ENCODE results near the gene LYL1.

LYL1 gene

GRCh38 chr19:13132471-13133180 is 30.0 kb upstream of the LYL1 start:
- Histone ChIP-seq H3K9ac (ENCODE audit: low read length) (peak overlapping the region; percentile 49), H3K27me3 (ENCODE audit: control insufficient read depth in 1 of 2, insufficient read depth in 1 of 2, low read length in 2 of 2) (no peaks in the 10 kb centered on the region), H2BK5ac (ENCODE audit: low read depth, low read length, poor library complexity, severe bottlenecking) (no peak overlapping the region), H4K91ac (ENCODE audit: low read length) (no peak overlapping the region), H3K27ac (ENCODE audit: low read length, poor library complexity, severe bottlenecking) (no peak overlapping the region), H3K4me2 (ENCODE audit: low read length, poor library complexity, severe bottlenecking) (no peak overlapping the region), H3K14ac (ENCODE audit: low read length in 2 of 2) (no peak overlapping the region), H3K18ac (ENCODE audit: low read depth in 1 of 2, low read length in 2 of 2) (no peak overlapping the region), H3K23ac (ENCODE audit: low read length in 2 of 2) (no peak overlapping the region), H2BK120ac (ENCODE audit: low read depth, low read length) (no peak overlapping the region), H3K4me3 (ENCODE audit: insufficient read depth in 1 of 2, low read depth in 1 of 2, low read length in 2 of 2) (no peak overlapping the region), H4K8ac (ENCODE audit: low read length) (no peak overlapping the region), H3K9me3 (ENCODE audit: control insufficient read depth, low read length) (no peaks in the 10 kb centered on the region), H3K79me1 (replicated peaks; ENCODE audit: low read length, poor library complexity, severe bottlenecking) (peaks cover 36% of the 10 kb centered on the region), H2BK15ac (ENCODE audit: low read depth, poor library complexity, severe bottlenecking) (no peak overlapping the region), H3K4me1 (ENCODE audit: control insufficient read depth, insufficient read depth, low read depth, low read length) (peaks cover 16% of the 10 kb centered on the region), H3K4ac (ENCODE audit: low read depth in 1 of 2, low read length in 2 of 2) (no peak overlapping the region), H2BK12ac (ENCODE audit: low read length in 2 of 2) (no peak overlapping the region), H2AK5ac (ENCODE audit: low read length, severe bottlenecking) (no peak overlapping the region), H2AFZ (ENCODE audit: low read depth, low read length) (no peak overlapping the region), H3K36me3 (ENCODE audit: control insufficient read depth in 1 of 2, insufficient read depth in 2 of 2, low read depth in 1 of 2, low read length in 2 of 2) (peaks cover 39 to 60% of the 10 kb centered on the region in 2 experiments)
- peak; percentile 52 for DNase-seq
- WGBS: 92% methylated on average over 8 of the region's 8 CpGs

- no peak for DNase-seq
- peak overlapping the region in 1 of 2 experiments; percentile 11 for H2BK12ac ChIP-seq (ENCODE audit: low read length in 2 of 2)
- 99% methylated on average over 3 of the region's 3 CpGs for WGBS
Observed at GRCh38 chr19:13130886-13131490, 28.3 kb upstream of the LYL1 start.

GRCh38 chr19:13129384-13129783 is 26.7 kb upstream of the LYL1 start:
- Histone ChIP-seq H3K79me1 (replicated peaks; ENCODE audit: low read length, poor library complexity, severe bottlenecking) (peaks cover 12% of the 10 kb centered on the region), H3K9ac (ENCODE audit: low read length) (no peak overlapping the region), H2AFZ (ENCODE audit: low read depth, low read length) (no peak overlapping the region), H3K36me3 (ENCODE audit: control insufficient read depth in 1 of 2, insufficient read depth in 2 of 2, low read depth in 1 of 2, low read length in 2 of 2) (peaks cover 13 to 44% of the 10 kb centered on the region in 2 experiments), H2BK12ac (ENCODE audit: low read length in 2 of 2) (no peak overlapping the region), H3K23ac (ENCODE audit: low read length in 2 of 2) (no peak overlapping the region), H3K18ac (ENCODE audit: low read depth in 1 of 2, low read length in 2 of 2) (no peak overlapping the region), H3K27ac (ENCODE audit: low read length, poor library complexity, severe bottlenecking) (no peak overlapping the region), H3K4me3 (ENCODE audit: insufficient read depth in 1 of 2, low read depth in 1 of 2, low read length in 2 of 2) (no peak overlapping the region), H3K4me1 (ENCODE audit: control insufficient read depth, insufficient read depth, low read depth, low read length) (peaks cover 14% of the 10 kb centered on the region), H3K14ac (ENCODE audit: low read length in 2 of 2) (no peak overlapping the region), H3K4me2 (ENCODE audit: low read length, poor library complexity, severe bottlenecking) (no peak overlapping the region), H4K91ac (ENCODE audit: low read length) (no peak overlapping the region), H2BK120ac (ENCODE audit: low read depth, low read length) (no peak overlapping the region), H3K9me3 (ENCODE audit: control insufficient read depth, low read length) (no peaks in the 10 kb centered on the region), H2BK15ac (ENCODE audit: low read depth, poor library complexity, severe bottlenecking) (no peak overlapping the region), H2AK5ac (ENCODE audit: low read length, severe bottlenecking) (no peak overlapping the region), H2BK5ac (ENCODE audit: low read depth, low read length, poor library complexity, severe bottlenecking) (no peak overlapping the region), H3K27me3 (ENCODE audit: control insufficient read depth in 1 of 2, insufficient read depth in 1 of 2, low read length in 2 of 2) (no peaks in the 10 kb centered on the region), H4K8ac (ENCODE audit: low read length) (no peak overlapping the region), H3K4ac (ENCODE audit: low read depth in 1 of 2, low read length in 2 of 2) (no peak overlapping the region)
- no peak for DNase-seq
- WGBS: 97% methylated on average over 9 of the region's 9 CpGs

More at GRCh38 chr19:13130886-13131490, 28.3 kb upstream of the LYL1 start:
- Histone ChIP-seq H3K36me3 (ENCODE audit: control insufficient read depth in 1 of 2, insufficient read depth in 2 of 2, low read depth in 1 of 2, low read length in 2 of 2) (peaks cover 28 to 52% of the 10 kb centered on the region in 2 experiments), H3K4ac (ENCODE audit: low read depth in 1 of 2, low read length in 2 of 2) (no peak overlapping the region), H2BK15ac (ENCODE audit: low read depth, poor library complexity, severe bottlenecking) (no peak overlapping the region), H2BK120ac (ENCODE audit: low read depth, low read length) (no peak overlapping the region), H3K27ac (ENCODE audit: low read length, poor library complexity, severe bottlenecking) (no peak overlapping the region), H2AK5ac (ENCODE audit: low read length, severe bottlenecking) (peak overlapping the region; percentile 13), H3K9me3 (ENCODE audit: control insufficient read depth, low read length) (no peaks in the 10 kb centered on the region), H3K4me3 (ENCODE audit: insufficient read depth in 1 of 2, low read depth in 1 of 2, low read length in 2 of 2) (no peak overlapping the region), H4K8ac (ENCODE audit: low read length) (no peak overlapping the region), H2BK5ac (ENCODE audit: low read depth, low read length, poor library complexity, severe bottlenecking) (no peak overlapping the region), H3K27me3 (ENCODE audit: control insufficient read depth in 1 of 2, insufficient read depth in 1 of 2, low read length in 2 of 2) (no peaks in the 10 kb centered on the region), H3K9ac (ENCODE audit: low read length) (peak overlapping the region; percentile 21), H3K4me2 (ENCODE audit: low read length, poor library complexity, severe bottlenecking) (no peak overlapping the region), H3K79me1 (replicated peaks; ENCODE audit: low read length, poor library complexity, severe bottlenecking) (peaks cover 25% of the 10 kb centered on the region), H3K4me1 (ENCODE audit: control insufficient read depth, insufficient read depth, low read depth, low read length) (peaks cover 16% of the 10 kb centered on the region), H3K14ac (ENCODE audit: low read length in 2 of 2) (no peak overlapping the region), H3K18ac (ENCODE audit: low read depth in 1 of 2, low read length in 2 of 2) (no peak overlapping the region), H2AFZ (ENCODE audit: low read depth, low read length) (no peak overlapping the region), H4K91ac (ENCODE audit: low read length) (no peak overlapping the region), H3K23ac (ENCODE audit: low read length in 2 of 2) (no peak overlapping the region)

GRCh38 chr19:13128583-13128982 is 25.9 kb upstream of the LYL1 start:
- Histone ChIP-seq H2BK12ac (ENCODE audit: low read length in 2 of 2) (no peak overlapping the region), H4K91ac (ENCODE audit: low read length) (no peak overlapping the region), H3K9me3 (ENCODE audit: control insufficient read depth, low read length) (no peaks in the 10 kb centered on the region), H3K9ac (ENCODE audit: low read length) (no peak overlapping the region), H3K4me2 (ENCODE audit: low read length, poor library complexity, severe bottlenecking) (no peak overlapping the region), H2AK5ac (ENCODE audit: low read length, severe bottlenecking) (no peak overlapping the region), H3K4me3 (ENCODE audit: insufficient read depth in 1 of 2, low read depth in 1 of 2, low read length in 2 of 2) (no peak overlapping the region), H2AFZ (ENCODE audit: low read depth, low read length) (no peak overlapping the region), H3K27ac (ENCODE audit: low read length, poor library complexity, severe bottlenecking) (no peak overlapping the region), H2BK5ac (ENCODE audit: low read depth, low read length, poor library complexity, severe bottlenecking) (no peak overlapping the region), H3K14ac (ENCODE audit: low read length in 2 of 2) (no peak overlapping the region), H3K79me1 (replicated peaks; ENCODE audit: low read length, poor library complexity, severe bottlenecking) (peaks cover 13% of the 10 kb centered on the region), H2BK15ac (ENCODE audit: low read depth, poor library complexity, severe bottlenecking) (no peak overlapping the region), H3K18ac (ENCODE audit: low read depth in 1 of 2, low read length in 2 of 2) (no peak overlapping the region), H3K4me1 (ENCODE audit: control insufficient read depth, insufficient read depth, low read depth, low read length) (peaks cover 14% of the 10 kb centered on the region), H4K8ac (ENCODE audit: low read length) (no peak overlapping the region), H2BK120ac (ENCODE audit: low read depth, low read length) (no peak overlapping the region), H3K23ac (ENCODE audit: low read length in 2 of 2) (no peak overlapping the region), H3K36me3 (ENCODE audit: control insufficient read depth in 1 of 2, insufficient read depth in 2 of 2, low read depth in 1 of 2, low read length in 2 of 2) (peaks cover 13 to 40% of the 10 kb centered on the region in 2 experiments), H3K4ac (ENCODE audit: low read depth in 1 of 2, low read length in 2 of 2) (no peak overlapping the region), H3K27me3 (ENCODE audit: control insufficient read depth in 1 of 2, insufficient read depth in 1 of 2, low read length in 2 of 2) (no peaks in the 10 kb centered on the region)
- 80% methylated on average over 1 of the region's 1 CpG for WGBS
- DNase-seq: no peak

Measured in mesenchymal stem cell (in vitro differentiated cells and primary cell).